ENCODE data around the gene SHROOM3. TPM values are rescaled to one million over a fixed set of nuclear protein-coding genes. Genes with fewer than 3 reads are reported as not detected.

The SHROOM3 gene
- total RNA-seq, 3 donors from 2014 or later: 105 to 263 (median 158) TPM

DNA sequence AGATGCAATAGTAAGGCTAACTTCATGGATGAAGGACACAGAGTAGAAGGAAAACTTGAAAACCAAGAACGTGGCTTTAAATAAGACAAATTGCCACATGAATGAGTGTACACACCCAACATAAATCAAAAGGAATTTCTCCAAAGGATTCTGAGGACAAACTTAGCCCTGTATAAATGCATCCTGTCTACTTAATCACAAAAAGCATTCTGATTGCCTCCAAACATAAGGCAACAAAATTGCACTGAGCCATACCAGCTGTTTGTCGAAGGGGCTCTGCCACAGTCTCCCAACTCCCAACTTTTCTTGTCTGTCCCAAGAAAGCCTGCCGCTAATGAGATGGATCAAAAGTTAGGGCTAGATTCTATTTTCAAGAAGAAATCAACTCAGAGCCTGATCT lies 268.6 kb downstream of the SHROOM3 start:
- no peaks in the 10 kb centered on the region for H3K9me3 ChIP-seq
- no peak overlapping the region for H3K4me3 ChIP-seq
- H3K36me3 ChIP-seq (ENCODE audit: low read depth): no peaks in the 10 kb centered on the region
- DNase-seq (no peak), ATAC-seq (peak; percentile 3)
- TF ChIP-seq CTCF (IDR thresholded peaks at IDR 0.05): no peak
- peaks cover 46% of the 10 kb centered on the region for H3K4me1 ChIP-seq (ENCODE audit: low read depth)
- intact Hi-C loops (cut with DNase I, micrococcal nuclease): no loop called here

DNA sequence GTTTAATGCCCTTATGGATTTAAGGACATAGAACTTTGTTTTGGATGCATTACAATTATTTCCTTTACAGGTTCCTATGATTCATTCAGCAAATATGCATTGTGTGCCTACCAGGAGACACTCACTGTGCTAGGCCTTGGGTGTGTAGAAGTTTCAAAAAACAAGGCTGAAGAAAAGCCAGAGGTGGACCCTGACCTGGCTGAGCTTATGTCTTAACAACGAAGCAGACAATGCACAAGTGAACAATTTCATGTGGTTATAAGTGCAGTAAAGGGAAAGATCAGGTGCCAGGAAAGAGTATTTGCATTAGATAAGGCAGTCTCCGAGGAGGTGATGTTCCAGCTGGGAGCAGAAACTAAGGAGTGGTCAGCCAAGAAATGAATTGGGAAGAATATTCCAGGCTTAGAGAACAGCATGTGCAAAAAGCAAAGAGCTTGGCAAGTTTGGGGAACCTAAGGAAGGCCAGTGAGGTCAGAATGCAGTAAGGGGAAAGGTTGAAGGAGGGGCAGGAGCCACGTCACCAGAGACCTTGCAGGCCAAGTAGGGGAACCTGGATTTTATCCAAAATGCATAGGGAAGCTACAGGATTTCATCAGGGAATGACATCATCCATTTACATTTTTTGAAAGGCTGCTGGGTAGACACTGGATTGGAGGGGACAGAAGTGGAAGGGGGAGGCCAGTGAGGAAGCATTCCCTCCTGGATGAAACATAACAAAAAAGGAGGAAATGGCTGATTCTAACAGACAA lies 269.3 kb downstream of the SHROOM3 start:
- H3K4me1 ChIP-seq (ENCODE audit: low read depth): peaks cover 46% of the 10 kb centered on the region
- no peaks in the 10 kb centered on the region for H3K9me3 ChIP-seq
- intact Hi-C loops (cut with DNase I, micrococcal nuclease): no loop called here
- TF ChIP-seq CTCF (IDR thresholded peaks at IDR 0.05): no peak
- peak; percentile 89 for ATAC-seq
- H3K36me3 ChIP-seq (ENCODE audit: low read depth): no peaks in the 10 kb centered on the region
- H3K4me3 ChIP-seq: no peak overlapping the region
- DNase-seq: peak; percentile 55 to 74 (median 63)

GRCh38 chr4:76705472-76705871 lies 270.4 kb downstream of the SHROOM3 start:
- Histone ChIP-seq H3K4me3 (no peak overlapping the region), H3K4me1 (ENCODE audit: low read depth) (peaks cover 46% of the 10 kb centered on the region), H3K36me3 (ENCODE audit: low read depth) (no peaks in the 10 kb centered on the region), H3K9me3 (no peaks in the 10 kb centered on the region)
- ATAC-seq (no peak), DNase-seq (no peak)
- intact Hi-C loops (cut with DNase I, micrococcal nuclease): no loop called here
- TF ChIP-seq CTCF (IDR thresholded peaks at IDR 0.05): no peak

DNA sequence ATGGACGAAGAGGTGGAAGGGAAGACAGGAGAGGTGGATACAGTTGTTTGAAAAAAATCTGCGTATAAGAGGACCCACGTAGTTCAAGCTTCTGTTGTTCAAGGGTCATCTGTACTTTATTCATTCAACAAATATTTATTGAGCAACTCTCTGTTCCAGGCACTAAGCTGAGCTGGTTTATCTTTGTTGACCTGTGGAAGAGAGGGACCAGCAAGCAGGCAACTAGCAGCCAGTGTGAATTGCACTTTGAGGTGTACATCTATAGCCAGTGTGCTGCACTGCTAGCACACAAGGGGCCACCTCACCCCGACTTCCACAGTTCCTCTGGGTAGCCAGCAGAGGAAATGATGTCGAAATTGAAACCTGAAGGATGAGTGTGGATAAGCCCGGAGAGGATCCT lies 271.6 kb downstream of the SHROOM3 start:
- ATAC-seq (no peak), DNase-seq (no peak)
- Histone ChIP-seq H3K4me1 (ENCODE audit: low read depth) (peaks cover 38% of the 10 kb centered on the region), H3K9me3 (no peaks in the 10 kb centered on the region), H3K36me3 (ENCODE audit: low read depth) (no peaks in the 10 kb centered on the region), H3K4me3 (no peak overlapping the region)
- TF ChIP-seq CTCF (IDR thresholded peaks at IDR 0.05): no peak
- intact Hi-C loops (cut with DNase I, micrococcal nuclease): no loop called here

GRCh38 chr4:76708971-76709771 lies 274.1 kb downstream of the SHROOM3 start:
- TF ChIP-seq CTCF (IDR thresholded peaks at IDR 0.05): no peak
- DNase-seq: no peak
- H3K36me3 ChIP-seq (ENCODE audit: low read depth): no peaks in the 10 kb centered on the region
- H3K4me1 ChIP-seq (ENCODE audit: low read depth): peaks cover 18% of the 10 kb centered on the region
- H3K9me3 ChIP-seq: no peaks in the 10 kb centered on the region
- ATAC-seq: no peak
- intact Hi-C loops (cut with DNase I, micrococcal nuclease): no loop called here
- no peak overlapping the region for H3K4me3 ChIP-seq

Data from mucosa of descending colon (tissue), 3 donors.